ENCODE results near the gene NSMCE4A. TPM values are rescaled to one million over a fixed set of nuclear protein-coding genes. Genes with fewer than 3 reads are reported as not detected.
"Not testable (repeated sequence)": the region's sequence is repeated elsewhere in the genome, so short reads cannot be mapped to it uniquely, and the experiment has no call there.

The NSMCE4A gene, protein sequence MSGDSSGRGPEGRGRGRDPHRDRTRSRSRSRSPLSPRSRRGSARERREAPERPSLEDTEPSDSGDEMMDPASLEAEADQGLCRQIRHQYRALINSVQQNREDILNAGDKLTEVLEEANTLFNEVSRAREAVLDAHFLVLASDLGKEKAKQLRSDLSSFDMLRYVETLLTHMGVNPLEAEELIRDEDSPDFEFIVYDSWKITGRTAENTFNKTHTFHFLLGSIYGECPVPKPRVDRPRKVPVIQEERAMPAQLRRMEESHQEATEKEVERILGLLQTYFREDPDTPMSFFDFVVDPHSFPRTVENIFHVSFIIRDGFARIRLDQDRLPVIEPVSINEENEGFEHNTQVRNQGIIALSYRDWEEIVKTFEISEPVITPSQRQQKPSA
- total RNA-seq (ENCODE audit: low replicate concordance), result 45.1 and 52.9 TPM in 2 replicates
- long read RNA-seq, transcript NSMCE4A-202 (11 exons, 1,394 nt), result major isoform, 16 of 32 reads
- long read RNA-seq, partial matches to known transcripts, result 0 of 32 reads
- long read RNA-seq, other reads (novel, unspliced or antisense), result 16 of 32 reads

- Mint-ChIP-seq H3K27me3 (no peaks in the 10 kb centered on the region), H3K4me1 (ENCODE audit: unreplicated experiment) (peaks cover 11% of the 10 kb centered on the region), H3K27ac (peak within 1 kb of the TSS; percentile 56), H3K36me3 (peaks cover 15% of the 10 kb centered on the region), H3K4me3 (peak within 1 kb of the TSS; percentile 90), H3K9me3 (no peaks in the 10 kb centered on the region)
- no peak for TF ChIP-seq CTCF (conservative IDR thresholded peaks at IDR 0.05)
- peak; percentile 86 for DNase-seq (ENCODE audit: extremely low spot score, unreplicated experiment)
Measured at GRCh38 chr10:121974535-121975294, at the start of gene NSMCE4A. NSMCE4A (minus strand) TSS chr10:121975217; CDS start chr10:121975165, 52 bp downstream.

GRCh38 chr10:122023257-122023656 is 48.2 kb upstream of the NSMCE4A start:
- H3K27me3 Mint-ChIP-seq; DNase-seq (ENCODE audit: extremely low spot score, unreplicated experiment); H3K27ac Mint-ChIP-seq; H3K36me3 Mint-ChIP-seq; H3K4me3 Mint-ChIP-seq; H3K9me3 Mint-ChIP-seq: not testable (repeated sequence)
- peaks cover 31% of the 10 kb centered on the region for H3K4me1 Mint-ChIP-seq (ENCODE audit: unreplicated experiment)

DNA sequence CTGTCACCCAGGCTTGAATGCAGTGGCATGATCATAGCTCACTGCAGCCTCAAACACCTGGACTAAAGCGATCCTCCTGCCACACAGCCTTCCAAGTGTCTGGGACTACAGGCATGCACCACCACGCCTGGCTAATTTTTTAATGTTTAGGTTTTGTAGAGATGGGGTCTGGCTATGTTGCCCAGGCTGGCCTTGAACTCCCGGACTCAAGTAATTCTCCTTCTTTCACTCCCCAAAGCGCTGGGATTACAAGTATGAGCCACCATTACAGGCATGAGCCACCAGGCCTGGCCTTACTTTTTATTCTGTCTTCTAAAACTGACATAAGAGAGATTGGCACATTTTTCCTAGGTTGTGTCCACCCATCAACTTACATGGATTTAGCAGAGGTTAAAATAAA is 47.3 kb upstream of the NSMCE4A start:
- no peak overlapping the region for H3K4me3 Mint-ChIP-seq
- H3K27me3 Mint-ChIP-seq, result no peaks in the 10 kb centered on the region

GRCh38 chr10:122021828-122022227 is 46.8 kb upstream of the NSMCE4A start:
- H3K27ac Mint-ChIP-seq, result peak overlapping the region; percentile 59
- H3K4me3 Mint-ChIP-seq, result no peak overlapping the region
- H3K27me3 Mint-ChIP-seq, result no peaks in the 10 kb centered on the region

More for the DNA sequence above, 47.3 kb upstream of the NSMCE4A start:
- DNase-seq (ENCODE audit: extremely low spot score, unreplicated experiment), result no peak
- no peaks in the 10 kb centered on the region for H3K9me3 Mint-ChIP-seq
- H3K4me1 Mint-ChIP-seq (ENCODE audit: unreplicated experiment), result peaks cover 35% of the 10 kb centered on the region
- no peak overlapping the region for H3K27ac Mint-ChIP-seq
- TF ChIP-seq CTCF (conservative IDR thresholded peaks at IDR 0.05), result no peak
- no peaks in the 10 kb centered on the region for H3K36me3 Mint-ChIP-seq

DNA sequence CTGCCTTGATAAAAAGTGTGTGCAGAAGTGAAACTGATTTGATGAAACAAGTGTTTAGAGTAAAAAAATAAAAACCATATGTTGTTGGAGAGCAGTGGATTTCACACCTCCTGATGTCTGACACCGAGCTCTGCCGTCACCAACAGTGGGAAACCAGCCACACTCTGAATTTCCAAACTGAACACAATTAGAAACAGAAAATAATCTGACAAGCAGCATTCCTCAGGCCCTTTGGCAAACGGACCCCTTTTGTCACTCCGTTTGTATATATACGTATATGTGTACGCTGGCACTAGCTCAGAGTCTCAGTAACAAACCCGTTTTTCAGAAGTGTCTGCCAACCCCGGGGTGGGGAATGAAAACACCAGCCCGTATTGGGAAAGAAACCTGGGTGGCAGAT is 46.4 kb upstream of the NSMCE4A start:
- Mint-ChIP-seq H3K4me3 (no peak overlapping the region), H3K36me3 (no peaks in the 10 kb centered on the region), H3K4me1 (ENCODE audit: unreplicated experiment) (peaks cover 35% of the 10 kb centered on the region), H3K9me3 (no peaks in the 10 kb centered on the region), H3K27ac (no peak overlapping the region), H3K27me3 (no peaks in the 10 kb centered on the region)
- no peak for TF ChIP-seq CTCF (conservative IDR thresholded peaks at IDR 0.05)
- DNase-seq (ENCODE audit: extremely low spot score, unreplicated experiment), result no peak

More at GRCh38 chr10:122021828-122022227, 46.8 kb upstream of the NSMCE4A start:
- TF ChIP-seq CTCF (conservative IDR thresholded peaks at IDR 0.05), result no peak
- DNase-seq (ENCODE audit: extremely low spot score, unreplicated experiment), result no peak
- peaks cover 35% of the 10 kb centered on the region for H3K4me1 Mint-ChIP-seq (ENCODE audit: unreplicated experiment)
- no peaks in the 10 kb centered on the region for H3K9me3 Mint-ChIP-seq
- no peaks in the 10 kb centered on the region for H3K36me3 Mint-ChIP-seq

Data from type B pancreatic cell (in vitro differentiated cells).